ENCODE results near the gene THAP12. TPM values are rescaled to one million over a fixed set of nuclear protein-coding genes. Genes with fewer than 3 reads are reported as not detected.

THAP12 gene
- total RNA-seq, 1 donor from 2014 or later, result 30.3 TPM

DNA sequence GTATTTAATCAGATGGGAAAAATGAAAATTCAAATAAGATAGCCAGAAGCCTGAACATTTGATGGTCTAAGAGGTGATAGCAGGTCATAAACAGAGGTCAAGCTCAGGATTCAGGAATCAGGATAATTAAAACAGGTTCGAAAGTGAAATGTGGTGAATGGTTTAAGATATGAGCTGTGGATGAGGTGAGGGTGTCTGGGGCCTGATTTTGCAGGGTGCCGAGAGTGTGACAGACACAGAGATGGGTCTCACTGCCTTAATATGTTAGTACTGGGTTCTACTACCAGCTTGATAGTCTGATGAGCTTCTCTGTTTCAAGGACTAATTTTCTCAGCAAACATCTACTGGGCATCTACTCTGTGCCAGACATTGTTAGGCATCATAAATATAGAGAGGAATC lies 44.0 kb upstream of the THAP12 start:
- no peak overlapping the region for H3K27ac Mint-ChIP-seq (ENCODE audit: unreplicated experiment)
- Histone ChIP-seq H4K20me1 (ENCODE audit: insufficient read depth, low read length) (no peaks in the 10 kb centered on the region), H3K79me2 (ENCODE audit: insufficient read depth, low read length) (no peaks in the 10 kb centered on the region), H3K27ac (ENCODE audit: low read depth, low read length) (no peak overlapping the region), H3K4me3 (ENCODE audit: insufficient read depth, low read depth, low read length) (no peak overlapping the region), H3K27me3 (ENCODE audit: insufficient read depth, low read length) (peaks cover 6% of the 10 kb centered on the region), H3K9ac (ENCODE audit: low read length) (no peak overlapping the region), H3K4me2 (ENCODE audit: low read length) (no peak overlapping the region), H3K36me3 (ENCODE audit: insufficient read depth, low read length) (no peaks in the 10 kb centered on the region), H2AFZ (ENCODE audit: low read depth, low read length) (no peak overlapping the region), H3K9me3 (ENCODE audit: insufficient read depth, low read depth, low read length) (no peaks in the 10 kb centered on the region), H3K4me1 (ENCODE audit: insufficient read depth, low read length) (no peaks in the 10 kb centered on the region)
- no peaks in the 10 kb centered on the region for H3K9me3 Mint-ChIP-seq (ENCODE audit: unreplicated experiment)
- TF ChIP-seq, protein P1, sequence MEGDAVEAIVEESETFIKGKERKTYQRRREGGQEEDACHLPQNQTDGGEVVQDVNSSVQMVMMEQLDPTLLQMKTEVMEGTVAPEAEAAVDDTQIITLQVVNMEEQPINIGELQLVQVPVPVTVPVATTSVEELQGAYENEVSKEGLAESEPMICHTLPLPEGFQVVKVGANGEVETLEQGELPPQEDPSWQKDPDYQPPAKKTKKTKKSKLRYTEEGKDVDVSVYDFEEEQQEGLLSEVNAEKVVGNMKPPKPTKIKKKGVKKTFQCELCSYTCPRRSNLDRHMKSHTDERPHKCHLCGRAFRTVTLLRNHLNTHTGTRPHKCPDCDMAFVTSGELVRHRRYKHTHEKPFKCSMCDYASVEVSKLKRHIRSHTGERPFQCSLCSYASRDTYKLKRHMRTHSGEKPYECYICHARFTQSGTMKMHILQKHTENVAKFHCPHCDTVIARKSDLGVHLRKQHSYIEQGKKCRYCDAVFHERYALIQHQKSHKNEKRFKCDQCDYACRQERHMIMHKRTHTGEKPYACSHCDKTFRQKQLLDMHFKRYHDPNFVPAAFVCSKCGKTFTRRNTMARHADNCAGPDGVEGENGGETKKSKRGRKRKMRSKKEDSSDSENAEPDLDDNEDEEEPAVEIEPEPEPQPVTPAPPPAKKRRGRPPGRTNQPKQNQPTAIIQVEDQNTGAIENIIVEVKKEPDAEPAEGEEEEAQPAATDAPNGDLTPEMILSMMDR (IDR thresholded peaks at IDR 0.05; ENCODE audit: insufficient read depth, low read depth, low read length), result no peak
- no peak for TF ChIP-seq EZH2 (IDR thresholded peaks at IDR 0.05; ENCODE audit: insufficient read depth, low read length)
- no peak overlapping the region for H3K4me3 Mint-ChIP-seq (ENCODE audit: unreplicated experiment)
- no peaks in the 10 kb centered on the region for H3K4me1 Mint-ChIP-seq (ENCODE audit: low read depth, unreplicated experiment)
- H3K27me3 Mint-ChIP-seq (ENCODE audit: low read depth, unreplicated experiment), result peaks cover 17% of the 10 kb centered on the region
- FAIRE-seq (no peak), DNase-seq (ENCODE audit: low read depth) (no peak)
- no peaks in the 10 kb centered on the region for H3K36me3 Mint-ChIP-seq (ENCODE audit: low read depth, unreplicated experiment)

DNA sequence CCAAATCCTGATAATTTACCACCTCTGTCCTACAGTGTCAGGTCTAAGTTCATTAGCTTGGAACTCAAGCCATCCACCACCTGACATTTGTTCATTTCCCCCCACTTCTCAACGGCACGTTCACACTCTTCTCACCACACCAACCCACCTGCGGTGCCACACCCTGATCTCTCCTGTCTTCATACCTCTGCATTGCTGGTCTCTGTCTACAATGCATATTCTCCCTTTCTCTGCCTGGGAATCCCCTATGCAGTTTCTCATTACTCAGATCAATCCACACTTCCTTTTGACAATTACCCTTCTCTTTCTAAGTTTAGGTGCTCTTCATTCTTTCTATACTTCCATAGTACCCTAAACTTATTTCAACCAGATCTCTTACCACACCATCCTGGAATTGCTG lies 43.4 kb upstream of the THAP12 start:
- Mint-ChIP-seq H3K36me3 (ENCODE audit: low read depth, unreplicated experiment) (no peaks in the 10 kb centered on the region), H3K4me1 (ENCODE audit: low read depth, unreplicated experiment) (no peaks in the 10 kb centered on the region), H3K9me3 (ENCODE audit: unreplicated experiment) (no peaks in the 10 kb centered on the region), H3K4me3 (ENCODE audit: unreplicated experiment) (no peak overlapping the region), H3K27ac (ENCODE audit: unreplicated experiment) (no peak overlapping the region), H3K27me3 (ENCODE audit: low read depth, unreplicated experiment) (peaks cover 13% of the 10 kb centered on the region)
- no peaks in the 10 kb centered on the region for H3K4me1 ChIP-seq (ENCODE audit: insufficient read depth, low read length)
- DNase-seq (ENCODE audit: low read depth), result no peak
- H3K27me3 ChIP-seq (ENCODE audit: insufficient read depth, low read length), result peaks cover 4% of the 10 kb centered on the region
- H3K9me3 ChIP-seq (ENCODE audit: insufficient read depth, low read depth, low read length), result no peaks in the 10 kb centered on the region
- H3K9ac ChIP-seq (ENCODE audit: low read length), result no peak overlapping the region
- no peaks in the 10 kb centered on the region for H3K36me3 ChIP-seq (ENCODE audit: insufficient read depth, low read length)
- no peak for FAIRE-seq
- H2AFZ ChIP-seq (ENCODE audit: low read depth, low read length), result no peak overlapping the region
- no peak overlapping the region for H3K4me2 ChIP-seq (ENCODE audit: low read length)
- H4K20me1 ChIP-seq (ENCODE audit: insufficient read depth, low read length), result no peaks in the 10 kb centered on the region
- TF ChIP-seq, protein P1 (IDR thresholded peaks at IDR 0.05; ENCODE audit: insufficient read depth, low read depth, low read length), result no peak
- no peak for TF ChIP-seq EZH2 (IDR thresholded peaks at IDR 0.05; ENCODE audit: insufficient read depth, low read length)
- no peak overlapping the region for H3K4me3 ChIP-seq (ENCODE audit: insufficient read depth, low read depth, low read length)
- no peaks in the 10 kb centered on the region for H3K79me2 ChIP-seq (ENCODE audit: insufficient read depth, low read length)
- no peak overlapping the region for H3K27ac ChIP-seq (ENCODE audit: low read depth, low read length)

- peaks cover 4% of the 10 kb centered on the region for H3K27me3 Mint-ChIP-seq (ENCODE audit: low read depth, unreplicated experiment)
- no peaks in the 10 kb centered on the region for H3K4me1 Mint-ChIP-seq (ENCODE audit: low read depth, unreplicated experiment)
- Histone ChIP-seq H3K36me3 (ENCODE audit: insufficient read depth, low read length) (no peaks in the 10 kb centered on the region), H3K4me1 (ENCODE audit: insufficient read depth, low read length) (no peaks in the 10 kb centered on the region), H2AFZ (ENCODE audit: low read depth, low read length) (no peak overlapping the region), H3K9ac (ENCODE audit: low read length) (no peak overlapping the region), H3K4me2 (ENCODE audit: low read length) (no peak overlapping the region), H4K20me1 (ENCODE audit: insufficient read depth, low read length) (no peaks in the 10 kb centered on the region), H3K27me3 (ENCODE audit: insufficient read depth, low read length) (peaks cover 7% of the 10 kb centered on the region), H3K79me2 (ENCODE audit: insufficient read depth, low read length) (no peaks in the 10 kb centered on the region), H3K9me3 (ENCODE audit: insufficient read depth, low read depth, low read length) (no peaks in the 10 kb centered on the region), H3K27ac (ENCODE audit: low read depth, low read length) (no peak overlapping the region), H3K4me3 (ENCODE audit: insufficient read depth, low read depth, low read length) (no peak overlapping the region)
- no peak for DNase-seq (ENCODE audit: low read depth)
- H3K27ac Mint-ChIP-seq (ENCODE audit: unreplicated experiment), result no peak overlapping the region
- H3K4me3 Mint-ChIP-seq (ENCODE audit: unreplicated experiment), result no peak overlapping the region
- H3K9me3 Mint-ChIP-seq (ENCODE audit: unreplicated experiment), result peaks cover 3% of the 10 kb centered on the region
- TF ChIP-seq, protein P1 (IDR thresholded peaks at IDR 0.05; ENCODE audit: insufficient read depth, low read depth, low read length), result peak; percentile 8
- TF ChIP-seq EZH2 (IDR thresholded peaks at IDR 0.05; ENCODE audit: insufficient read depth, low read length), result no peak
- no peaks in the 10 kb centered on the region for H3K36me3 Mint-ChIP-seq (ENCODE audit: low read depth, unreplicated experiment)
- FAIRE-seq, result no peak
Measured at GRCh38 chr11:76419896-76420295, 39.0 kb upstream of the THAP12 start.

Data from astrocyte (in vitro differentiated cells and primary cell).